GM21360 (cell line): ENCODE data around the gene THRA.
"Not testable (repeated sequence)": the region's sequence is repeated elsewhere in the genome, so short reads cannot be mapped to it uniquely, and the experiment has no call there.

Experiments used
- ATAC-seq: cut with Tn5 transposase; IDR thresholded peaks from one replicate; pipeline ENCODE4 v1.9.1; 2021; ENCODE audit warnings: mild to moderate bottlenecking, moderate library complexity; ENCODE audit not compliant: unreplicated experiment

THRA gene

DNA sequence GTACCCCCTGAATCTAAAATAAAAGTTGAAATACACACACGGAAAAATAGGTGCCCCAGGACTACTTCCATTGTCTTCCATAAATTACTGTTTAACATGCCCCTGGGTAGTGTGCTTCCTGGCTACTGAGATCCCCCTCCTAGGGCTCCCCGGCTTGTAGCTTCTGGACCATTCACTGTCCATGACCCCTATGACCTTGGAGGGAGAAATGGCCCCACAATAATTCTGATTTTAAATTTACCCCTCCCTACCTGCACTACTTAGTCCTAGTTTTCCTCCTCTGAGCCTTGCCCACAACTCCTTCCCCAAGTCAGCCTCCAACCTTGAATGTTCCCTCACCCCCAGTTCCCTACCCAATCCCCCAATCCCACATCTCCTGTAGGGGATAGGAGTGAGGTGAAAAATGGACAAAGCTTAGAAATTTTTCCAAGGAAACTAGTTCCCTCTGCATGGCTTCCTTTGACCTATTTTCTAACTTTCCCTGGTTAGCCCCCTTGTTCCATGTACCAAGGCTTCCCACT is 49.5 kb downstream of the THRA start:
- ATAC-seq: no peak

- ATAC-seq: no peak
Measured at GRCh38 chr17:40112718-40113109, 49.9 kb downstream of the THRA start.

DNA sequence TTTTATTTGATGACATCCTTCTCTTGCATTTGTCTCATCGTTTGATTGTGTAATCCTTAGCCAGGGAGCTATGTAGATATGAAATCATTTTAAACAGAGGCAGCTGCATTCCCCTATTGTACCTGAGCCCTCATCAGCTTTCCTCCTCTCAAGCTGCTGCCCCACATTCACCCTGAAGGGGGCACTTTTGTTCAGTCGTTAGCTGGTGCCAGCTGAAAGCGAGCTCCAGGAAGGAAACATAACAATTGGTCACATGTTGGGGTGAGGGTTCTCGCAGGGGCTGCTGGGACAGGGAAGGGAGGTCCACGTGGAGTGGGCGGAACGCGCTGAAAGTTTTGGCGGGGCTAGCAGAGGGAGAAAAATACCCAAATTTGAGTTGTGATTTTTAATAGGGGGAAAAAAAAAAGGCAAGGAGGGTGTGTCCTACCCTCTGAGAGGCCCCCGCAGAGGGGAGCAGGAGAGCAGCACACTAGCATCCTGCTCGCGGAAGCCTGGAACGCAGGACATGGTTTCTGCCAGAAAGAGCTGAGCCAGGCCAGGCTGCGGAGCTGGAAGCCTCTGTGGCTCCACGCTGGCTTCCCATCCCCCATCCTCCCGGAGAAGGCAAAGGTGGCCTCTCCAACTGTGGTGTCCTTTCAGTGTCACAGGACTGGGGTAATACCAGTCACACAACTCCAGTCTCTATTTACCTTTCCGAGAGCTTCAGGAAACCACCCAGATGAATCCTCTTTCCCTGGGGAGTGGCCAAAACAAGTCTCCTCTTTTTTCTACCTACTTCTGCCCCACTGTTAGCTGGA is 50.5 kb downstream of the THRA start:
- ATAC-seq: peak; percentile 87

GRCh38 chr17:40113907-40114245 is 51.1 kb downstream of the THRA start:
- ATAC-seq: no peak

DNA sequence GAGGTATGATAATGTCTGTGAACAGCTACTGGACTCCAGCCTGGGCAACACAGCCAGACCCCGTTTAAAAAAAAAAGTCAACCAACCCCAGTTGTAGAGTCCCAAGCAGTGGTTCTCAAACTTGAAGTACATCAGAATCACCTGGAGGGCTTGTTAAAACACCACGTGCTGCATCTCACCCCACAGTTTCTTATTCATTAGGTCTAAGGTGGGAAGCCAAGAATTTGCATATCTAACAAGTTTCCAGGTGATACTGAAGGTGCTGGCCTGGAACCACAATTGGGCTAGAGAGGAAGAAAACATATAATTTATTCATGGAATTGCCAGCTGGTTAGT is 52.3 kb downstream of the THRA start:
- no peak for ATAC-seq

GRCh38 chr17:40121181-40122135 is 58.7 kb downstream of the THRA start, which contains the start of gene MSL1:
MSL1 (plus strand) TSS chr17:40121971; CDS start chr17:40122613, 642 bp downstream.
- no peak for ATAC-seq

DNA sequence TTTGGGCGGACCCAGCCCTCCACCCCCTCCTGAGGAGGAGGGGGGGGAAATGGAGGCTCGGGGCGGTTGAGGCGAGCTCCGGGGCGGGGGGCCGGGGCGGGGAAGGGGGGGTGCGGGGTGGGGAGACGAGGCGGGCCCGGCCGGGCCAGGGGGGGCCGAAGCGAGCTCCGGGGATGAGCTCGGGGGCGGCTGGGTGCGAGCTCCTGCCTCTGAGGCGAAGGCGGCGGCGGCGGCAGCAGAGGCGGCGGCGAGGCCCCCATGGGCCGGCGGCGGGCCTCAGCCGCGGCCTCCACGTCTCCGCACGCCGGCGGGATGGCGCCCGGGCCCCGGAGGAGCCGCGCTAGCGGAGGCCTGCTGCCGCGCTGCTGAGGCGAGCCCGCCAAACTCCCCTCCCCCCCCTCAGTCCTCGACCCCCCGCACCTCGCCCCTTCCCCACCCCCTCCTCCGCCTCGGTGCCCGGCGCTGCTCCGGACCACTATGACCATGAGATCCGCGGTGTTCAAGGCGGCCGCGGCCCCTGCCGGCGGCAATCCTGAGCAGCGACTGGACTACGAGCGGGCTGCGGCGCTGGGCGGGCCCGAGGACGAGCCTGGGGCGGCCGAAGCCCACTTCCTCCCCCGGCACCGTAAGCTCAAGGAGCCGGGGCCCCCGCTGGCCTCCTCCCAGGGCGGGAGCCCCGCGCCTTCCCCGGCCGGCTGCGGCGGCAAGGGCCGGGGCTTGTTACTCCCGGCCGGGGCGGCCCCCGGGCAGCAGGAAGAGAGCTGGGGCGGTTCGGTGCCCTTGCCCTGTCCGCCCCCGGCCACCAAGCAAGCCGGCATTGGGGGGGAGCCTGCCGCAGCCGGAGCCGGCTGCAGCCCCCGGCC is 59.6 kb downstream of the THRA start:
- ATAC-seq: no peak

- ATAC-seq: no peak
Measured at GRCh38 chr17:40122999-40123810, 60.4 kb downstream of the THRA start.

DNA sequence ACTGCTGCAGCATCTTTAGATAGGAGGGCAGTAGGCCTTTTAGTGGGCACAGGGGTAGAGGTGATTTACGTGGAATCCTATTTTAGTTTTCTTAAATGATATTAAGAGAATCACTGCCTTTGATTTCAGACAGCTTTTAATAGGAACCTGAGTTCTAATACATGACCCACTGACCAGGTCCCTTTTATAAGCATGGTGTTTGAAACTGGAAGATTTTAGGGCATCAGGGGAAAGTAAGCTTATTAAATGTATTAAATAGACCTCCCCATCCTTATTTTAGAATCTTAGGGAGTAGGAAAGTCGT is 61.0 kb downstream of the THRA start:
- no peak for ATAC-seq

GRCh38 chr17:40124279-40125141 is 61.7 kb downstream of the THRA start:
- no peak for ATAC-seq

DNA sequence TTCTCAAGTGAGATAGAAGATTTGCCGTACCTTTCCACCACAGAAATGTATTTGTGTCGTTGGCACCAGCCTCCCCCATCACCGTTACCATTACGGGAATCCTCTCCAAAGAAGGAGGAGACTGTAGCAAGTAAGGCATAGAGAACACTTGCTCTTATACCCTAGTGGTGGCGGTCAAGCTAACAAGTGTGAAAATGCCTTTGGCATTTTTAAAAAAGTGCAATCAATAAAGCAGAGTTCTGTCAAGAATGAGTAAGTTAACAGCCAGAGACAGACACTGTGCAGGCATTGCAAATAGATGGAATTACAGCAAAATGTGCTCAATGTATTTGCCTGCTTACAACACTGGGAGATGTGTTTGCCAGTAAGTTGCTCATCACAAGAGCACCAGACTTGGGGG is 66.7 kb downstream of the THRA start:
- no peak for ATAC-seq

- ATAC-seq: no peak
Measured at GRCh38 chr17:40130352-40131042, 67.7 kb downstream of the THRA start.

- ATAC-seq: no peak
Measured at GRCh38 chr17:40134184-40134583, 71.4 kb downstream of the THRA start.

DNA sequence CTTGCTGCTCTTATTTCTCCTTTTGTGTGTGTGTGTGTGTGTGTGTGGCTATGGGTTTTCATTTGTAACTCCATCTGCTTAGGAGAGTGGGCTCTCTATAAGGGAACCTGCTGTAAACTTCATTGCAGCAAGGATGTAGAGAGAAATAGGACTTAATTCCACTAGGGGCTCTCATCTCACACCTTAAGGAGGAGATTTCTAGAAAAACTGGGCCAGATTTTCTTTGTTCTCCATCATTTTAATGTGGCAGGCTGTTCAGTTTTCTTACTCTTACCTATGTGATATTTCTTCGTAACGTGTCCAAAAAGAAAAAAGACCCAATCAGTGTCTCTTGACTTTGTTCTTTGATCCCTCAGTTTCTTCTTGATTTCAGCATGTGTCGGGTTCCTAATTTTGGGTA is 73.1 kb downstream of the THRA start:
- ATAC-seq: no peak

GRCh38 chr17:40139566-40140058 is 76.8 kb downstream of the THRA start:
- ATAC-seq: peak; percentile 7

- ATAC-seq: not testable (repeated sequence)
Measured at GRCh38 chr17:40143166-40143565, 80.4 kb downstream of the THRA start.
